Smooth muscle cell (in vitro differentiated cells): ENCODE results near the gene CNTN5. TPM values are rescaled to one million over a fixed set of nuclear protein-coding genes. Genes with fewer than 3 reads are reported as not detected.

Experiments used
- DNase-seq: peaks from one replicate; lab custom pipeline; 2025; ENCODE audit not compliant: unreplicated experiment; lab: John Stamatoyannopoulos, UW
- H2AFZ ChIP-seq: fragments of 200-600 bp; sonication (generic); 2 replicates; pipeline ENCODE4 v1.6.0; 2016; ENCODE audit warnings: antibody characterized with exemption, low read depth, mild to moderate bottlenecking
- H3F3A ChIP-seq: fragments of 200-600 bp; sonication (generic); 2 replicates; pipeline ENCODE4 v1.6.0; 2017; ENCODE audit warnings: antibody characterized with exemption, low read depth
- H3K27ac ChIP-seq: fragments of 200-600 bp; sonication (generic); 2 replicates; pipeline ENCODE4 v1.5.1; 2016; ENCODE audit warnings: low read depth, mild to moderate bottlenecking
- H3K27me3 ChIP-seq: fragments of 200-600 bp; sonication (generic); 2 replicates; pipeline ENCODE4 v1.6.1; 2016; ENCODE audit warnings: low read depth, mild to moderate bottlenecking
- H3K36me3 ChIP-seq: fragments of 200-600 bp; sonication (generic); 2 replicates; pipeline ENCODE4 v1.5.1; 2016; ENCODE audit warnings: low read depth
- H3K4me1 ChIP-seq: fragments of 200-600 bp; sonication (generic); 2 replicates; pipeline ENCODE4 v1.5.1; 2016; ENCODE audit warnings: low read depth
- H3K4me2 ChIP-seq: fragments of 200-600 bp; sonication (generic); 2 replicates; pipeline ENCODE4 v1.6.0; 2016; ENCODE audit warnings: mild to moderate bottlenecking
- H3K4me3 ChIP-seq: fragments of 200-600 bp; sonication (generic); 2 replicates; pipeline ENCODE4 v1.5.1; 2016; ENCODE audit warnings: mild to moderate bottlenecking
- H3K79me2 ChIP-seq: fragments of 200-600 bp; sonication (generic); 2 replicates; pipeline ENCODE4 v1.6.0; 2016; ENCODE audit warnings: low read depth, mild to moderate bottlenecking
- H3K9ac ChIP-seq: fragments of 200-600 bp; sonication (generic); 2 replicates; pipeline ENCODE4 v1.6.0; 2016; ENCODE audit warnings: low read depth
- H3K9me3 ChIP-seq: fragments of 200-600 bp; sonication (generic); replicated peaks from 2 replicates; pipeline ENCODE4 v1.5.1; 2016; ENCODE audit warnings: low read depth
- H4K20me1 ChIP-seq: fragments of 200-600 bp; sonication (generic); 2 replicates; pipeline ENCODE4 v1.6.0; 2016; ENCODE audit warnings: low read depth
- WGBS: methylation state at CpG from one replicate; pipeline ENCODE4 v1.1.7; 2016; ENCODE audit warnings: low lambda C conversion rate; 5-methylcytosine and 5-hydroxymethylcytosine counted together
- polyA plus RNA-seq: library from polyadenylated mRNA; unstranded; fragments of >200 nt; fragmentation: Nextera tagmentation; extraction: Ambion mirVana; gene quantifications from 2 replicates; pipeline ENCODE4 v1.2.1, GENCODE V29; 2016
- total RNA-seq: library from RNA; depleted of rRNA; stranded (reverse); fragments of >200 nt; gene quantifications from 2 replicates; pipeline ENCODE4 v1.2.3, GENCODE V29; 2014
- TF ChIP-seq, protein P1 (sequence below): fragments of 200-600 bp; sonication (generic); IDR thresholded peaks from 2 replicates; pipeline ENCODE4 v1.5.1; 2017; ENCODE audit warnings: borderline replicate concordance, mild to moderate bottlenecking, antibody characterized with exemption; ENCODE audit not compliant: insufficient read depth, poor library complexity, severe bottlenecking

The CNTN5 gene
- total and polyA plus RNA-seq, 2 experiments from 2014 or later: 0.97 to 3.1 TPM

DNA sequence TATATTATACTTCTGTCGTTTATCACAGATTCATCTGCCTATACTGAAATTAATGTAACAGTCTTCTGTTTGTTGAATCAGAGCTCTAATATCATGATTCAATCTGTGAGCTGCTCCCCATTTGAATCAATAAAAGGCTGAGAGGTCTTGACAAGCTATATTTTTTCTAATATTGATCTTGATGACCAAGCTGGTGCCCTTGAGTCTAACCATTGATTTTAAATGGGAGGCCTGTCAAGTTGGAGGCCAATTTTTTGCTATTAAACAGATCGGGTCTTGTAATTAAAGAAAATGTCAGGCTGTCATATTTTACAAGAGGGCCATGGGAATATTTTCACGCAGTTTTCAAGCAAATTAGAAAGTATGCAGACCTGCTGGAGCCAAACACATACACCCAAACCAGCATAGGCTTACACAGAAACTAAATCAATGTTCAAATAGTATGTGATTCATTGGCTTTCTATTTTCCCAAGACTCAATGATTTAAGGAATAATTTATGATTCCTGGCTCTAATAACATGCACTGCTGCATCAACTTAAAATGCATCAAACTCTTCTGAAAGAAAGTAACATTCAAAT, 286.9 kb downstream of the CNTN5 start:
- Histone ChIP-seq H4K20me1 (no peaks in the 10 kb centered on the region), H3K4me2 (no peak overlapping the region), H3K4me1 (no peaks in the 10 kb centered on the region), H3K27me3 (no peaks in the 10 kb centered on the region), H3K79me2 (no peaks in the 10 kb centered on the region), H3F3A (no peaks in the 10 kb centered on the region), H3K9ac (no peak overlapping the region), H3K4me3 (no peak overlapping the region), H2AFZ (no peak overlapping the region), H3K9me3 (no peaks in the 10 kb centered on the region), H3K27ac (no peak overlapping the region), H3K36me3 (no peaks in the 10 kb centered on the region)
- 89% methylated on average over 3 of the region's 3 CpGs for WGBS
- TF ChIP-seq, protein P1, sequence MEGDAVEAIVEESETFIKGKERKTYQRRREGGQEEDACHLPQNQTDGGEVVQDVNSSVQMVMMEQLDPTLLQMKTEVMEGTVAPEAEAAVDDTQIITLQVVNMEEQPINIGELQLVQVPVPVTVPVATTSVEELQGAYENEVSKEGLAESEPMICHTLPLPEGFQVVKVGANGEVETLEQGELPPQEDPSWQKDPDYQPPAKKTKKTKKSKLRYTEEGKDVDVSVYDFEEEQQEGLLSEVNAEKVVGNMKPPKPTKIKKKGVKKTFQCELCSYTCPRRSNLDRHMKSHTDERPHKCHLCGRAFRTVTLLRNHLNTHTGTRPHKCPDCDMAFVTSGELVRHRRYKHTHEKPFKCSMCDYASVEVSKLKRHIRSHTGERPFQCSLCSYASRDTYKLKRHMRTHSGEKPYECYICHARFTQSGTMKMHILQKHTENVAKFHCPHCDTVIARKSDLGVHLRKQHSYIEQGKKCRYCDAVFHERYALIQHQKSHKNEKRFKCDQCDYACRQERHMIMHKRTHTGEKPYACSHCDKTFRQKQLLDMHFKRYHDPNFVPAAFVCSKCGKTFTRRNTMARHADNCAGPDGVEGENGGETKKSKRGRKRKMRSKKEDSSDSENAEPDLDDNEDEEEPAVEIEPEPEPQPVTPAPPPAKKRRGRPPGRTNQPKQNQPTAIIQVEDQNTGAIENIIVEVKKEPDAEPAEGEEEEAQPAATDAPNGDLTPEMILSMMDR: no peak
- no peak for DNase-seq

DNA sequence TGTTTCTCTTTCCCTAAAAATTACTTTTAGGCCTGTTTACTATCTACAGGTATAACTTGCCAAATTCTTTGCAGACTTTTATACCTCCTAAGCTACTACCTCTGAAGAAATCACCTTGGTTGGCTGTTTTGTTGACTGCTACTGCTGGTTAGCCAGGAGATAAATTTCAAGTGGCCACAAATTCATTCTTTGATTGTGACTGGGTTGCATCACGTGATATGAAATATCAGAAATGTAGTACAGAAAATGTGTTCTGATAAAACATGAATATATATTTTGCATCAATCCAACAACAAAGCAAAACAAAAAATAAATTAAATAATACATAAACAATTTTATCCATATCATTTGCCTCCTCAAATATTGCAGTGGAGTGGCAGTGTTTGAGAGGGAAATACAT, 291.1 kb downstream of the CNTN5 start:
- Histone ChIP-seq H2AFZ (no peak overlapping the region), H3K9ac (no peak overlapping the region), H3K4me2 (no peak overlapping the region), H3K79me2 (no peaks in the 10 kb centered on the region), H4K20me1 (no peaks in the 10 kb centered on the region), H3K36me3 (no peaks in the 10 kb centered on the region), H3F3A (no peaks in the 10 kb centered on the region), H3K9me3 (no peaks in the 10 kb centered on the region), H3K27ac (no peak overlapping the region), H3K4me3 (no peak overlapping the region), H3K4me1 (no peaks in the 10 kb centered on the region), H3K27me3 (no peaks in the 10 kb centered on the region)
- WGBS: 90% methylated on average over 1 of the region's 1 CpG
- DNase-seq: no peak
- TF ChIP-seq, protein P1: no peak

DNA sequence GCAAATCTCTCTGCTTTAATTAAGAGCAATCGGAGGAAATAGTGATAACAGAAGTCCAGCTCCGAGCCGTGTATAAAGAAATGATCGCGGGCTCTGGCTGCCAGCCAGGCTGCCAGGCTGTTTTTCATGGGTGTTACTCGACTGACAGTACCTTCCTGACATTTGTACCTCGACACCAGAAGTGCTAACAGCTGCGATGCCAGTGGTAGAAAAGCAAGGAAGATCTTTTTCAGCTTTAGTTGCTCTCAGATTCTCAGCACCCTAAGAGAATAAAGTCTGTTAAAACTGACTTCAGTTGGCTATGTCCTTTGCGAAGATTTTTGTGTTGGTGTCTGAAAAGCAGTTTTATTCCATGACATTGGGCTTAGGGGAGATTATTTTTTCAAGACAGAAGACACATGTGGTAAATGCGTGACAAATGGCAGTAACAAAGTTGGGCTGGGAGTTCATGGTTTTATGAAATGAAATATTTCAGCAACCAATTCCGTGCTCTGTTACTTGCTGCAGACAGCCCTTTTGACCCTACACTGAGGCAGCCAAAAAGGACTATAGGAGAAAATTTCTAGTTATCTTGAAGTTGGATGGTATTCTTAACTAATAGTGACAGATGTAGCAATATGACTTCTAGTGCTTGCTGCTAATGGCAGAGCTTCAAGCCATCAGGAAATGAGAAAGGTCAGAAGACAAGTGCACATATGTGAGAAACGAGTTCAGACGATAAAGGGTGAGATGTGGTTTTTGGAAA, 296.2 kb downstream of the CNTN5 start:
- no peak overlapping the region for H3K27ac ChIP-seq
- H3K9me3 ChIP-seq: no peaks in the 10 kb centered on the region
- no peak overlapping the region for H3K4me3 ChIP-seq
- 85% methylated on average over 13 of the region's 13 CpGs for WGBS
- no peaks in the 10 kb centered on the region for H3K4me1 ChIP-seq
- H3K9ac ChIP-seq: no peak overlapping the region
- no peak overlapping the region for H3K4me2 ChIP-seq
- no peaks in the 10 kb centered on the region for H3K79me2 ChIP-seq
- H3K27me3 ChIP-seq: no peaks in the 10 kb centered on the region
- no peak for DNase-seq
- TF ChIP-seq, protein P1: no peak
- no peak overlapping the region for H2AFZ ChIP-seq
- no peaks in the 10 kb centered on the region for H4K20me1 ChIP-seq
- no peaks in the 10 kb centered on the region for H3K36me3 ChIP-seq
- H3F3A ChIP-seq: no peaks in the 10 kb centered on the region
